HG03442 (cell line): ENCODE data around the gene ING3.
"Not testable (repeated sequence)": the region's sequence is repeated elsewhere in the genome, so short reads cannot be mapped to it uniquely, and the experiment has no call there.

Experiments used
- ATAC-seq: cut with Tn5 transposase; IDR thresholded peaks from one replicate; pipeline ENCODE4 v1.9.1; 2021; ENCODE audit warnings: mild to moderate bottlenecking, moderate library complexity; ENCODE audit not compliant: unreplicated experiment

ING3 gene

GRCh38 chr7:121001234-121001906 is 50.8 kb downstream of the ING3 start:
- no peak for ATAC-seq

GRCh38 chr7:121002048-121002756 is 51.6 kb downstream of the ING3 start:
- ATAC-seq, result no peak

- no peak for ATAC-seq
Measured at GRCh38 chr7:121002757-121003200, 52.2 kb downstream of the ING3 start.

GRCh38 chr7:121003986-121004685 is 53.6 kb downstream of the ING3 start:
- ATAC-seq, result no peak

- ATAC-seq, result not testable (repeated sequence)
Measured at GRCh38 chr7:121005058-121005457, 54.5 kb downstream of the ING3 start.

GRCh38 chr7:121005996-121006584 is 55.5 kb downstream of the ING3 start:
- no peak for ATAC-seq

- ATAC-seq, result no peak
Measured at GRCh38 chr7:121006711-121007315, 56.2 kb downstream of the ING3 start.

- ATAC-seq, result no peak
Measured at GRCh38 chr7:121008816-121009215, 58.2 kb downstream of the ING3 start.

GRCh38 chr7:121011401-121011800 is 60.8 kb downstream of the ING3 start:
- no peak for ATAC-seq

GRCh38 chr7:121012170-121012874 is 61.7 kb downstream of the ING3 start:
- ATAC-seq, result no peak

- ATAC-seq, result no peak
Measured at GRCh38 chr7:121012919-121013318, 62.3 kb downstream of the ING3 start.

GRCh38 chr7:121015560-121015959 is 65.0 kb downstream of the ING3 start:
- no peak for ATAC-seq

GRCh38 chr7:121016966-121017365 is 66.4 kb downstream of the ING3 start:
- no peak for ATAC-seq

GRCh38 chr7:121017586-121017985 is 67.0 kb downstream of the ING3 start:
- ATAC-seq, result no peak

GRCh38 chr7:121019018-121019417 is 68.4 kb downstream of the ING3 start:
- ATAC-seq, result no peak

- no peak for ATAC-seq
Measured at GRCh38 chr7:121020249-121020988, 69.8 kb downstream of the ING3 start.

- no peak for ATAC-seq
Measured at GRCh38 chr7:121020989-121021969, 70.7 kb downstream of the ING3 start.

GRCh38 chr7:121023194-121023593 is 72.6 kb downstream of the ING3 start:
- no peak for ATAC-seq
